Glomerular visceral epithelial cell (primary cell): ENCODE measurements around the gene AUTS2.

ENCODE experiments used
- DNase-seq: peaks from one replicate; pipeline ENCODE4 v3.0.0-alpha.2; 2016; ENCODE audit errors: extremely low spot score

The AUTS2 gene

DNA sequence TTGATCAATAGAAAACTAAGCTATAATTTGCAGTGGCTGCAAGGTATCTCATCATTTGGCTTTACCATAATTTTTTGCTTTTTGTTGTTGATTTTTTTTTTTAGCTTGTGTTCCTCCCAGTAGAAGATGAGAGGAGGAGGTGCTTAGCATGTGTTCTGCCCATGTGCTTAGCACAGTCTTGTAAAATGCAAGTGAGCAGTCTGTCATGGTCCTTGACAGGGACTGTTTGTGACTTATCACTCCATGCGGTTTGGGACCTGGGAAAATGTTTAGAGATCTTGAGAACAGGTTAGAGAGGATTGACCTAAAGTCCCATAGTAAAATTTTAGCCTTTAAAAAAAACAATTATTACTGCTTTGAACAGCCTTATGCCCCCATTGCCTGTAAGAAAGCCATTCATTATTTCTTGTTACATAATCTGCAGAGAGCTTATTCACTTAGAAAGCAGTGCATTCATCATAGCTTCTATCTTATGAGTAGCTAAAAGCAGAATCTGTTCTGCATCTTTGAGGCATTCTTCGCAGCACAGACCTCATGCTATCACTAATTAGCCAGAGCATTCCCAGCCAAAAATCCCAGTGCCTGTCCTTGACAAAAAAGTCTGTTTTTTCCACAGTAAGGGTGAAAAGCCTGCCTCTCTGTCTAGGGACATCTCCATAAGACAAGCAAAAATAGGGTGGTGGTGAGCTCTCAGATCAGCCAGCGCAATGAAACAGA is 784.9 kb downstream of the AUTS2 start:
- DNase-seq, result no peak

DNA sequence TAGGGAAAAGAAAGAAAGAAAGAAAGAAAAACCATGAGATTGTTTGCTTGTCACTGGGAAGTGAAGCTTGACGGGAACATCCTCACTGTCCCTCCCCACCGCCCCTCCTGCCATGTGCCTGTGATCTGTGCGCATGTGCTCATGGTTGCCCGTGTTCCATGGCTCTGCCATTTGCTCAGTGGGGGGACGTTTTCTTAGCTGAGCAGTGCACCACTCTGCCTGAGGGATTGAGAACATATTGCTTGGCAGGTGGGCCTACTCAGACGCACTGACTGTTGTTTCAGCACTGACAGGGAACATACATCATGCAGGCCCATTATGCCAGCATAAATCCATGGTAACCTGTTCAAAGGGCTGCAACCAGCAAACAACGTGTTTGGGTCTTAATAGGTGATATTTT is 785.7 kb downstream of the AUTS2 start:
- no peak for DNase-seq

DNA sequence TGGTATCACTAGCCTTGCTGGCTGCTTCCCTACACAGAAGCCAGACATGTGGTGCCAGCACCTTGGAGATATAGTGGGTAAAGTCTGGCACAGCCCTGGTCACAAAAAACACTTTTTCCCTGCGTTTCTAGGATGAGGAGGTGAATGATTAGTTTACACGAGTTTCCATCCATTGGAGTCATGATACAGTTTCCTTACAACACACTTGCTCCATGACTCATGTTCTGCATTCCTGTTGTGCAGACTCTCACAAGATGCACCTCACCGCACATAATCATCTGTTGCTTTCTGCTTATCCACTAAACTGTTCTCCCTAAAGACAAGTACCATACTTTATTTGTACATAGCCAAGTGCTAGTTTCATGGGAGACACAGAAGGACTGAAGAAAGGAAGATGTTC is 786.6 kb downstream of the AUTS2 start:
- DNase-seq, result no peak

DNA sequence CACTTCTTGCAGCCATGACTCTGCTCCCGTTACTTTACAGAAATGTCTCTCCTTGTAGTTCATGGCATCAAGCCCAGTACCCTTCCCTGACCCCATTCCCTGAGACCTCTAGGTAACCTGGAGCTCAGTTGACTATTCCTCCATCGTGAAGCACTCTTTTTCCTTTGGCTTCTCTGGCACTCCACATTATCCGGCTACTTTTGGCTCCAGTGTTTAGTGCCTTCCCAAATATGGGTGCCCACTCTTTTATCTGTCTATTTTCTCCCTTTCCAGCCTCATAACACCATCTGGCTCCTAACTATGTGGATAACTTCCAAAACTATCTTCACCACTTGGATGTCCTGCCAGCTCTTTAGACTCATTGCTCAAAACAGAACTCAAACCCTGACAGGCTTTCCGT is 788.9 kb downstream of the AUTS2 start:
- no peak for DNase-seq

DNA sequence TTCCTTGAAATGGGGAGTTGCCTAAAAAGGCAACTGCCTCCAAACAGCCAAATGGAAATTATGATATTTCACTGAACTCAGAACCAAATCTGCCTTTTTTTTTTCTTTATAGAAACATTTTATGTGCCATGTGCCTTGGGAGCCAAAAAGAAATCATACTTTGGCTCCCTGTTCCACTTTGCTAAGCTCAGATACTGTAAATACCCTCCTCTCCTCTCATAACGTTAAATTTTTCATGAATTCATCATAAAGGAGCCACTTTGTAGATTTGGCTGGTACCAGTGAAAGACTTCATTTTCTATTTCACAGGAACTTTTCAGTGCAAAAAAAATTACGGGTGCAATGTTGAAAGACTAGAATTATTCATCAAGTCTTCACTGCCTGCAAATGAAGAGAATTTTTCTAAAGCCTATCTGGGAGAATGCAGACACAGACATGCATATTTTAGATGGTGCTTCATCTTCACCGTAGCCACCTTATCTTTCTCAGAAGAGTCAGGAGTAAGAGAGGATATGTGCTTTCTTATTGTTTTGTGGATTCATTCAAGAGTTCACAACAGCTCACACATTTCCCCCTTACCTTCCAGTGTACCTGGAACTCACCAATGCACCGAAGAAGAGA is 791.4 kb downstream of the AUTS2 start:
- DNase-seq, result no peak

DNA sequence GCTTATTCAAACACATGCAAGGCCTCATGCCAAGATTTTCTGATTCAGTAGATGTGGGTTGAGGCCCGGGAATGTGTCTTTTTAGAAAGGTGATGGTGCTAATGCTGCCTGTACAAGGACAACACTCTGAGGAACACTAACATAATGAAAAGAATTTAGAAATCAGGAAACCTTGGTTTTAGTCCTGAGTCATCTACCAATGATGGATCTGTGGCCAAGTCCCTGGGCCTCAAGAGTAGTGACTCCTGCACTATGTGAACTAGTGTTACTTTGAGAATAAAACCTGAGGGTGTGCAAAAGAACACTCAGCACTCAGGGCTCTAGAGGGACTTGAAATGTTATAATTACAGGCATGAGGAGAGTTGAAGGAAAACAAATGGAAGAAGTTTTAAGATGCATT is 792.0 kb downstream of the AUTS2 start:
- DNase-seq, result no peak

DNA sequence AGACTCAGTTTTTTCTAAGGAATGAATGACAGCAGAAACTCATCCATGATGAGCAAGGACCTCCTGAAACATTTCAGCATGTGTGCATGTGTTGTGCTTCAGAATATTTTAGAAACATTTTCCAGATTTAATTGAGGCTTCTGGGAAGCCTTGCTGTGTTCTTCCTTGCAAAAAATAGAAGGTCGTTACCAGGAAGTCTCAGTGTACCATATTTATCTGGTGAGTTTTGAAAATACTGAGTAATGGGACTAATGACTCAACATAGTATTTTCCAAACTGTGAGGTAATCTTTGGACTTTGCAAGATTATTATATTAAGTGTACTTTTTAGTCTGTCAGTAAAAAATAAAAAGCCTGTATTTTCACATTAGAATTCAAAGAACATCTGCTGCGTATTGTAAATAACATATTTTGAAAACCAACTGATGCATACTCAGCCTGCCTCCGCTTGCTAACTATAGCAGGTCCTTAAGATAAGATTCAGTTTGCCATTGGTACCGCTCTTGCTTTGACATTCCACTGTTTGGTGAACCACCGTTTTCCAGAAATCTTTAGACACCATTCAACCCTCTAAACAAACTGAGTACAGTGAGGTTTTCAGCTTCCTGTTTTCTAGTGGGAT is 794.1 kb downstream of the AUTS2 start:
- no peak for DNase-seq

DNA sequence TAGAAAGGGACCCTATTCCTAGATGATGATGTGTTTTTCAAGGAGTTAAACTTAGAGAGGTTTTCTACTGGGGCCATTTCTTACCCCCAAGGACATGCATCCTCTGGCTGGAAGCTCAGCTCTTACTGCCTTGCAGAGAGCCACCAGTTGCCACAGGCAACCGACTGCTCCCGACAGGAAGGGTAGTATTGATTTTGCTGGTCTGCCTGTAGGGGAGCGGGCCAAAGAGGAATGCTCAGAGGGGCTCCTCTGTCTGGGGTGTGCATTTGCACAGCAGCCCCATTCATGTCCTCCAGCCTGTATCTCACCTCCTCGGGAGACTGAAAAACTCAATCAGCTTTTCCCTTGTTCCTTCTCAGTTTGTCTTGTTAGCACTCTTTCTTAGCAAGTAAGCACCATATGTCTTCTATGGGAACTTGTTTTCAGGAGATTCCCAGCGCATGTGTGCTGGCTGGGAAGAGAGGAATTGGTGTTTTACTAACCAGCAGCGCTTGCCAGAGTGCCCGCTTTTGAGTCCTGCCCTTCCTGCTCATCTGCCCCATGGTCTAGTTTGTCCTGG is 794.7 kb downstream of the AUTS2 start:
- no peak for DNase-seq

DNA sequence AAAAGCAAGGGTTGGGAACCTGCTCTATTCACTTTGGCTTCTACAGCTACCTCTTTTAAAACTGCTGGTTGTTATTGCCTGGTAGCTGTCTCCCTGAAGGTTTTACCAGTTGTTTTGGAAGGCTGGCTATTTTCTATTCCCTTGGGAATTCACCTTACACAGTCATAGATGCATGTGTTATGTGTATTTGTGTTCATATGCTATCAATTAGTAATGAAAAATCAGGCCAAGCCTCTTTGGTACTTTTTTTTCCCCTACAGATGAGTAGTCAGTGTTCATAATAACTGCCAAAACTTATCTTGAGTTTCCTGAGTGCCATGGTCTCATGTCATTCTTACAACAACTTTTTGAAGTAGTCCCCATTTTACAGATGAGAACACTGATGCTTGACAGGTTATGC is 795.7 kb downstream of the AUTS2 start:
- no peak for DNase-seq

DNA sequence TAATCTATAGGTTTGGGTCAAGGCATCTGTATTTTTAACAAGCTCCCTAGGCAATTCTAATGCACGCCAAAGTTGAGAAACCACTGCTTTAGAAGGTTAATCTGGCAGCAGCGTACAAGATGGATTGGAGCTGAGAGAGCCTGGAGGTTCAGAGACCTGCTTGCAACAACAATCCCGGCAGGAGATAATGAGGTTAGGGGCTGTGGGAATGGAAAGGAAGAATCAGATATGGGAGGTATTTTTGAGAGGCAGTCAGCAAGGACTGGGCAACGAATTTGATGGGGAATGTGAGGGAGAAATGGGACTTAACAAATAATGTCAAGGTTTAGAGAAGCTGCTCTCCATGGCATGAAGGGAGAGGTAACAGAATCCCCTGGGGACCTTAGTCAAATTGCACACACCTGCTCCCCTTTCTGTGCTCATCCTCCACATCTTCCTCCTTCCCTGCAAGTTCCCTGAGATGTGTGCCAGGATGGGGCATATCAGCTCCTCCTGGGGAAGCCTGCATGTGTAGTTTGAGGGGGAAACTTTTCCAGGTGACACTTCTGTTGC is 802.6 kb downstream of the AUTS2 start:
- DNase-seq, result no peak

DNA sequence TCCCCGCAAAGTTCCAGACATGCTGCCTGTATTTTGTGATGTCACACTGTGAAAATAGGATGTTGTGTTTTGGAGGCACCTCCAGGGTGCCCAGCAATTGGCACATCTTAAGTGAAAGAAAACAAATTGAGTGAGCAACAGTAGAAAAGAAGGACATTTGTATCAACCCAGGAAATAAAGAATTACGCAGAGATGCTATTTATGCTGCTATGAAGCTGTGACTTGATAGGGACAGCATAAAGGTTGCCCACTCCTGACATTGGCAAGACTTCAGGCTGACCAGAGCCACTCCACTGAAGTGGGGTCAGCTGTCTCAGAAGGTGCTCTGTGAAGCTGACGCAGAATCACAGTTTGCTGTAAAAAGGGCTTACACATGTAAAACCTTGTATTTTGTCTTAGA is 803.8 kb downstream of the AUTS2 start:
- DNase-seq, result no peak

DNA sequence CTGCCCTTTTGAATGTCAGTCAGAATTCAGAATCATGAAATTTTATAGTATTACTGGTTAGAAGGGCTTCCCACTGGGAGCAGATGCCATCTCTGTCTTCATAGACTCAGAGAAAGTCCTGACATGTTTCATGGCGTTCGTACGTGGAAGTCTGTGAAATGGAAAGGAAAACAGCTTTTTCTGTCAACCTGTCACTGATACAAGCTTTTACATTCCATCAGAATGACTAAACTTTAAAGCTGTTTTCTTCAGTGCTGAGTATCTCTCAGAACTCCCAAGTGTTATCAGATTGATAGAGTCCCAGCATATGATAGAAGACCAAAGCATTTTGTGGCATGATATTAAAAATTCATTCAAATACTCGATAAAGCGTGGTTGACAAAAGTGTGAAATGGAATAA is 807.0 kb downstream of the AUTS2 start:
- no peak for DNase-seq

DNA sequence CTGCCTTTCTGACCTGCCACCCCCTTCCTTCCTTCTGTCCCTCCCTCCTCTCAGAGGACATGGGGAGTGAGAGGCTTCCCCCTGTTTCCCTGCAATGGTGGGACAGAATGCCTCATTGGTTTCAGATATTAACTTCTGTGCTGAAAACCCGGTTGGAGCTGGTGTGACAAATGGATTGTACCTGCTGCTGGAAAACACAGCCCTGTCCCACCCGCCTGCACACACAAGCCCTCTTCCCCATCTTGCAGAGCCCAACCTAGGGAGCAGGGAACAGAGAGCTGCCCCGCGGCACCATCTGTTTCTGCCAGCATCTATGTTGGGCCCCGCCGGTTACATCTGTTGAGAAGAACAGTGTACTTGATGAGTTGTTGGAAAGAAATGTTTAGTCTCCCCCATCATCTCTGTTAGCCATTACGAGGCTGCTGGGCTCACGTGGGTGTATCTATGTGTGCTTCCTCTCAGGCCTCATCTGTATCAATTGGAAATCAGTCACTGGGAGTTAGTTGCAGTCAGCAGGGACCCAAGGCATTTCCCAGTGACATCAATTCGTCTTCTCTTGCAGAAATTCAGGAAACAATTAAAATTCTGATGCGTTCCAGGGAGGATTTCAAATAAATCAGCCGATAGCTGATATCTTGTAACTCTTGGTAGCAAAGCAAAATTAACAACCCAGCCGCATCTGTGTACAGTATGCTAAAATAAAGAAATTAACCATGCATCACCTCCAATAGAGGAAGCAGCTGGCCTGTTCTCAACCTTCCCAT is 808.1 kb downstream of the AUTS2 start:
- no peak for DNase-seq

DNA sequence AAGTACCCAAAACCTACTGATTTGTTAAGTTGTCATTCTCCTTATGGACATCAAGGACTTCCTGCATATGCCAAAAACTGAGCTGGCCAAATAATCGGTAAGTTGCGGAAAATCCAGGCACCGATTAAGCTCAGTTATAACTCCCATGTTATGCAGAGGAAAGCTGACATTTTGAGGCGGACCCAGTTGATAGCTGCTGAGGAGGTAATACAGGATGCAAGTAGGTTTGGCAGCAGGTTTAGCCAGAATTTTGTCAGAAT is 808.6 kb downstream of the AUTS2 start:
- DNase-seq, result no peak

DNA sequence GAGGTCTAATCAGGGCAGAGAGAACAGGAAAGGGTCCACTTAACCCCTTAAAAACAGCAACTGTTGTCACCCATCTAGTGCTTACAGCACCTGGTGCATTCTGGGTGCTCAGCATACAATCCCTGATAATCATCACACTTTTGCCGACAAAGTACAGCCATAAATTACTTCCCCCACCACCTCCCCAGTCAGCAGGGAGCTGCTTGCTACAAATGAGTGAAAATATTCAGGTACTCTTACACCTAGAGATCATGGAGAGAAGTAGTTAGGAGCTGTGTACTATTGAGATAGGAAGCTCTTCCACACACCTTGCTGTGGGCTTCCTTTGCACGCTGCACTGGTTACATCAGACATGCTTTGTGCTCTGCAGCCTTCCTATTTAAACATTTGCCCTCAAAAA is 810.2 kb downstream of the AUTS2 start:
- no peak for DNase-seq

DNA sequence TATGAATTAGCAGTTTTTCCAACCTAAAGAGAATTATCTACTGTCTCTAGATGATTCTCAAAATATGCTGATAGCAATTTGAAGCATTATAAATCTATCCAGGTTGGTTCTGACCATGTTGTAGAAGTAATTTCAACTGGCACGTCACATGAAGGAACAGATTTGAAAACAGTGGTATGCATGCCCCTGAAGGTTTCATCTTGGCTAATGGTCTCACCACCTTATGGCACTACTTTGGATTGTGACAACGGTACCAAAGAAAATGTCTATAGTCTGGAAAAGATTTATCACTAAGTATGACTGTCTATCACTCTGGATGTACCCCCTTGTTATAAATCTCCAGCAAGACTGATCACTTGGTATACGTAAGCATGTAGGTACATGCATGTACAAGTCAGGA is 810.6 kb downstream of the AUTS2 start:
- no peak for DNase-seq

DNA sequence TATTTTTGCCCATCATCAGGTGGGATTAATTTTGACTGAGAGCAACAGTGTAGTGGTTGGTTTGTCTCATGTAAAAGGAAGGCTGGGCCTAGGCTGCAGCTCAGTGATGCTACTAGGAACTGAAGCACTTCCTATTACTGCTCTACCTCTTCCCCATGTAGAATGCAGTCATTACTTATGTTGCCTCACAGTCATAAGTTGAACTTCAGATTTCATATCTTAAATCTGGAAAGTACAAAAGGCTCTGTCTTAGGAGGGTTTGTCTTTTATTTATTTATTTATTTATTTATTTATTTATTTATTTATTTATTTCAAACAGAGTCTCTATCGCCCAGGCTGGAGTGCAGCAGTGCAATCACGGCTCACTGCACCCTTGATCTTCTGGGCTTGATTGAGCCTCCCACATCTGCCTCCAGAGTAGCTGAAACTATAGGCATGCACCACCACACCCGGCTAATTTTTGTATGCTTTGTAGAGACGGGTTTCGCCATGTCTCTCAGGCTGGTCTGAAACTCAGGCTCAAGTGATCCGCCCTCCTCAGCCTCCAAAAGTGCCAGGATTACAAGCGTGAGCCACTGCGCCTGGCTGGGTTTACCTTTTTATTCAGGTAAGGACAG is 812.0 kb downstream of the AUTS2 start:
- DNase-seq, result no peak

DNA sequence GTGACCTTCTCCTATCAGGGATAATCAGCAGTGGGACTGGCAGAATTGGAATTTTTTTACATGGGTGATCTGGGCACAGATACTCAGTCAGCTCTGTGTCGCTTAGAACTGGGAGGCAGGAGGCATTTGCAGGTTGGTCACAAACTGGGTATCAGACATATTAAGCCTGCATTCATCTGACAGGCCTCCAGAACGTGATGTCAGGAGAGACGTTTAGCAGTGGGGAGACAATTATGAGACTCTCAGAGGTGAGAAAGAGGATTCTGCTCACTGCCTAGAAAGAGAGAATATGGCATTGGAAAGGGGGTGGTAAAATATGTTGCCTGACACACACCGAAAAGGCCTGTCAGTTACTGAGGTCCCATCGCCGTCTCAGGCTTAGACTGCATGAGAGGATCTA is 816.1 kb downstream of the AUTS2 start:
- no peak for DNase-seq

DNA sequence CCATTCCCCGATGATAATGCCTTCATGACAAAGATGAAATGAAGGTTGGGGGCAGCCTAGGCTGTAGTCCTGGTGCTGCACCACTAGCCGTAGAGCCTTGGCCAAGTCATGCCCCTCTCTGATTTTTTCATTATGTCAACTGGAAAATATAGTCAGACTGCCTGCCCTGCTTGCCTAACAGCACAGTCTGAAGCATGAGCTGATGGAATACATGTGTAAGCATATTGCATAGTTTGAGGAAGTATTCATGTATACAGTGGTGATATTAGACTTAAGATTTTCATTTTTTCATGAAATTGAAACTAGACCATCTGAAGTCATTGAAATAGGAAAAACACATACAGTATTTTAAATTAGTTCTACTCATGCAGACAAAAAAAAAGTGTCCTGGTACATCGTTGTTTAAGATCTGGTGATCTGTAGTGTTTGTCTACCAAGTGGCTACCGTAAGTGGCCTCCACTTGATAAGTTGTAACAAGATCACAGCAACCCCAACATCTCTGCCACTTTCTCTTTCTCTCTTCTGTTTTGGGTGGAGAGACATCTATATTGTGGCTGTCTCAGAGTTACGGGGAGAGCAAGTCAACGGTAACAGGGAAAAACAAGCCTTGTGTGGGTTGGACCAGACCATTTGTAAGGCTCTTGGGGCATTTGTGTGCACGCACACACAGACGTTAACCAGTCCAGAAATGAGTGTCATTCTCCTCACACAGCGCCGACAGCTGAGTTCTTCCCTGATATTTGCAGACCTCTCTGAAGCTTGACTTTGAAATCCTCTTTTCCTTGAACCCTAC is 817.1 kb downstream of the AUTS2 start:
- no peak for DNase-seq

DNA sequence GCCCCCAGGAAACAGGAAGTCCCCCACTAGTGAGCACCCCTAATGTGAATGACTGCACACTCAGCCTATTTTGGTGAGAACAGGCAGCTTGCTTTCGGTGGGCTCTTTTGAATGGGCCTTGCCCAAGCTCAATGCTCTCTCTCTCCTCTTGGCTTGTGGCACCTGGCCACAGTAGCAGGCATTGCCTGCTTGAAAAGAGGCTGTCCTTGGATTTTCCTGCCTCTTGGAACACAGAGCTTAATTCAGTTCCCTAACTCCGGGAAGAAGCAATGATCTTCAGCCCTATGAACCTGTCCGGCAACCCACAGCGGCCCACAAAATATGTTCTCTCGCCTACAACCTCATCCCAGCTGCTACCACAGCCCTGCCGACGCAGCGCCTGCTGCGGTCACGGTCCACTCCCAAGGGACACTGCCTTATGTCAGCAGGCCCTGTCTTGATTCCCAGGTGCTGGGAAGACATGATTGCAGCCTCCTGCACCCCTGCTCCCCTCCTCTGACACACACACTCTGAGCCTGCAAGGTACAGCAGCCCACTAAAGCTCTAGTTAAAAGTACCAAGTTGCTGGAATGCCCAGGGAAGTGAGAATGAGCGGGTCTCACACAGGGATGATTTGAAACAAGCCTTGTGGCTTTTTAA is 818.2 kb downstream of the AUTS2 start:
- DNase-seq, result no peak
